Right ventricle myocardium superior (tissue), 1 donor: ENCODE data around the gene TCF7L2. TPM values are rescaled to one million over a fixed set of nuclear protein-coding genes. Genes with fewer than 3 reads are reported as not detected.
A peak's percentile ranks its signal among the peaks of the same experiment; 100 is the strongest.
"Not testable (repeated sequence)": the region's sequence is repeated elsewhere in the genome, so short reads cannot be mapped to it uniquely, and the experiment has no call there.

Experiments
- ATAC-seq: fragments of 200-7000 bp; cut with Tn5 transposase; one replicate; pipeline ENCODE4 v1.9.1; 2020; ENCODE audit warnings: mild to moderate bottlenecking; ENCODE audit not compliant: poor library complexity
- DNase-seq: peaks from one replicate; pipeline ENCODE4 v3.0.0-alpha.2; 2020
- intact Hi-C: fragments of 100-400 bp; cut with DNase I; formaldehyde crosslinking; loops from one replicate; pipeline ENCODE4 v1.11.2; 2022
- total RNA-seq: library from RNA; stranded (reverse); fragmentation: NEBNext Ultra II Directional; extraction: Animal tissue kit (Norgen Biotek cat#: 25700); gene quantifications from one replicate; pipeline ENCODE4 v1.2.1, GENCODE V29; 2021
- donor health status: DM: no; HTN: yes; CAD: no; lungs with severe emphysema.

TCF7L2 gene
- total RNA-seq, 1 donor from 2014 or later: 9.4 TPM

DNA sequence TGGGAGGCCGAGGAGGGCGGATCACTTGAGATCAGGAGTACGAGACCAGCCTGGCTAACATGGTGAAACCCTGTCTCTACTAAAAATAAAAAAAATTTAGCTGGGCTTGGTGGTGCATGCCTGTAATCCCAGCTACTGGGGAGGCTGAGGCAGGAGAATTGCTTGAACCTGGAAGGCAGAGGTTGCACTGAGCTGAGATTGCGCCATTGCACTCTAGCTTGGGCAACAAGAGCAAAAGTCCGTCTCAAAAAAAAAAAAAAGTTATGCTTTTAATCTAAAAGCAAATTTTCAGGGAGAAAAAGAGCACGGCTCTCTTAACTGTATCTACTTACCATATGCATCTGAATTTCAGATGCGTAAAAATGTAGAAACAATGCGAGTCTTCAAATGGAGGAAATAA, 116.1 kb downstream of the TCF7L2 start:
- intact Hi-C loops, ATAC-seq, DNase-seq: not testable (repeated sequence)

DNA sequence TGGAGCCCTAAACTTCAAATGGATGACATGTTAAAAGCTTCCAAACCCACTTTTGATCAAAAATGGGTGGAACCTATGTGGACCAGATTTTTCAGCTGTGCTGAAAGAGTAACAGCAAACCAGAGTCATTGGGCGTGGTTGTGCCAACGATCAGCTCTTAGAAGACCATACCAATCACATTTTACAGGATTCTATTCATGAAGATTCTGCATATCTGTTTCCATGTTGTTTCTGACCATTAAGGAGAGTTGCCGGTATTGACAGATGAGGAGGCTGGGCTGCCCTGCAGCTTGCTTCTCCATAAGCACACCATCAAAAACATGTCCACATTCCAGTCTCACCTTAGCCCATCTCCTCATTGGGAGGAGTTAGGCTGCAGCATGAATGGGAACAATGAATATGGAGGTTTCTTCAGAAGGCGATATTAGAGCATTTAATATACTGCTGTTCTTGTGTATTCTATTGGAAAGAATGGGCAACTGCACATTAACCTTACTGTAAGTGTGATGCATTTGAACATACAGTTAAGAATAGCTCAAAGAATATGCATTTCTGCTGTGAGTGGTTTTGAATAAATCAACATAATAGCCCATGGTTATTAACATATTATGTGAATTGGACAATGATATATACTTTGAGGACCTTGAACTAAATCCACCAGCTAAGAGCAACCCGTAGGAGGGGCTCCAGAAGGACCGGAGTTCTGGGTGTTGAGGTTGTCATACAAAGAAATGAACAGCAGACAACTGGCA, 116.7 kb downstream of the TCF7L2 start:
- DNase-seq (no peak), ATAC-seq (no peak)
- intact Hi-C loops: no loop called here

DNA sequence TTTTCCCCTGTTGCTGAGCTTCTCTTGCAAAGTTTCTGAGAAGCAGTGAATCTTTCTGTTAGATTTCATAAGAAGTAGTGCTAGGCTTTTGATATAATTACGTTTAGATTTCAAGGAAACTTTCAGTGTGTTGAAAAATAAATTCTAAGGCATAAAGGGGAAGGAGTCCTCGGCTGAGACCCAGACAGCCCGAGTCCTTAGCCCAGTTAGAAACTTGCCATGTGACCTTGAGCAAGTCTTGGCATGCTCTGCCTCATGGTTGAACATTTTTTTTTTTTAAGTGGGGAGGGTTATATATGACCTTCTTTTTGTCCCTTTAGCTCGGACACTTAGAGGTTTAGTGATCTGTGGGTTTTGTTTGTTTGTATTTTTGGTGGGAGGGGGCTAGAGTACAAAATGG, 117.5 kb downstream of the TCF7L2 start:
- ATAC-seq: peak; percentile 34
- intact Hi-C loops: no loop called here
- no peak for DNase-seq

DNA sequence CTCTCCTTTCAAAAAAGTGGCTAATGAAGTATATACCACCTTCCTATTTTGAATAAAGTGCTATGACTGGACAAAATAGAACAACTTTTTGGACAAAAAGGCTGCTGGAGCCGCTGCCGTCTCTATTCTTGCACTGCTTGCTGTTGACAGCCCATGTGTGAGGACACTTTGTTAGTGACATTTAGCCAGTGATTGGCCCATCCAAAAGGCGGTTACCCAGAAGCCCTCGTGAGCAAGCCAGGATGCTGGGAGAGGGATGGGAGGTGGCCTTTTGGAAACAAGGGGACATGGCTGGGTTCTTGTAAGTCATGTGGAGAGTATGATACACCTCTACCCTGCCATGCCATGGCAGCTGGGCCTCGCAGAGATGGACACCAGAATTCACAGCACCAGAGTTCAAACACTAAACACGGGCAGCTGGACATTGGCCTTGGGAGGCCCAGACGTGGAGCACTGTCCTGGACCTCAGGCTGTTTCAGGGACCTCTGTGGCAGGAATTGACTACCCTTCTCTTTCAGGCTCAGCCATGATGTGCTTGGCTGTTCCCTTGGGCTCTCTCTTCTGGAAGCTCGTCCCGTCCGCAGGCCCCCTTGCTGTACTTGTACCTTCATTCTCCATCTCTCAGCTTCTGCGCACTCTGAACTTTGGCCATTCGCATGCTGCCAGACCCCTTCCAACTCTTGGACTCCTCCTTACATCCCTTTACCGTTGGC, 118.3 kb downstream of the TCF7L2 start:
- intact Hi-C loops: no loop called here
- DNase-seq: no peak
- ATAC-seq: peak; percentile 52

DNA sequence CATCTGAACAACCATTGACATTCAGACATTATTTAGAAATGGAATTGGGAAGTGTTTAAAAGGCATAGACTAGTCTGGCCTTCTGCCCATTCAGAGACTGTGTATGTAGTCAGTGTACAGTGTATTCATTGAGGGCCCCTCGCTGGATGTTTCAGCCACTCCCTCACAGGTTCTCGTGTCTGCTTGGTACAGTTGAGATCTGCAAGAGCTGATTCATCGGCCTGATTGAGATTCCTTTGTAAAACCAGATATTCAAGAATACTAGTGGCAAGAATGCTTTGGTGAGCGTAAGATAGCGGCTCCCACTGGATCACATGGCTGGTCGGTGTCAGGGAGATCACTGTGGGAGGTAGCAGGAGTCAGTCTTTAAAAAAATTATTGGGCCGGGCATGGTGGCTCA, 119.5 kb downstream of the TCF7L2 start:
- no peak for ATAC-seq
- intact Hi-C loops: no loop called here
- no peak for DNase-seq

DNA sequence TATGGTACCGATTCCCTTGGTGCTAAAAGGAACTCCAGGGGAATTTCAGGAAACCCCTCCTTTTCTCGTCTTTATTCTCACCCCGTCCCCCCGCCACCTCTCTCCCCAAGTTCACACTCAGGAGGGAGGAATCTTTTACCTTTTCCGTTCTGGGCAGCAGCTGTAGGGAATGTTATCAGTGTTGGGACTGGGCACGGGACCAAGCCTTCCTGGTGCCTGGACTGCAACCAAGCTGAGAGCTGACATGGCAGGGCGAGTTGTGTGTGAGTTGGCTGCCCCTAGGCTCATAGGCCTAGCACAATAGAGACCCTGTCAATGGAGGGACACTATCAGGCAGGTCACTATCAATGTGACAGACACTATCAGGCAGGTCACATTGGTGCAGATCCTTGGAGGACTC, 121.4 kb downstream of the TCF7L2 start:
- ATAC-seq: peak; percentile 89
- DNase-seq: peak; percentile 84
- intact Hi-C loops: no loop called here

DNA sequence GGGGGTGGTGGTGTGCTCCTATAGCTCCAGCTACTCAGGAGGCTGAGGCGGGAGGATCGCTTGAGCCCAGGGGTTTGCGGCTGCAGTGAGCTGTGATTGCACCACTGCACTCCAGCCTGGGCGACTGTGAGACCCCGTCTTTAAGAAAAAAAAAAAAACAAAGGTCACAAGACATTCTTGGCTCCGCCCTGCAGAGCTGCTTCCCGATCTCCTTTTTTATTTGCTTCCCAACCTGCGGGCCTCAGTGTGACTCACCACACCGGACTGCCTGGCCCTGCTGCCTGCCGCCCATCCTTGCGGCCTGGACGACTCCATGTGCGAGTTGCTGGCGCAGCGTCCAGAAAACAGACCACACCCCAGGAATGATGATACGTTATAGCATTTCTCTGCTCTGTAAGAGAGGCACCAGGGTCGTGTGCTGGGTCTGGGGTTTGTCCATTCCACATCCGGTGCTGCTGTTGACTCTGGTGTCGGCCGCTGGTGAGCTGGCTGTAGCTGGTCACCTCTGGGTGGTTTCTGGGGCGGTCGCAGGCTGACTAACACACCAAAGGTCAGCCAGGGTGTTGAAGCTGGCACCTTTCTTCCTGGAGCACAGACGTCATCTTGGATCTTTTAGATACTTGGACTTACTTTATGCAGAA, 123.6 kb downstream of the TCF7L2 start:
- DNase-seq (peak; percentile 68), ATAC-seq (peak; percentile 63)
- intact Hi-C loops: no loop called here

DNA sequence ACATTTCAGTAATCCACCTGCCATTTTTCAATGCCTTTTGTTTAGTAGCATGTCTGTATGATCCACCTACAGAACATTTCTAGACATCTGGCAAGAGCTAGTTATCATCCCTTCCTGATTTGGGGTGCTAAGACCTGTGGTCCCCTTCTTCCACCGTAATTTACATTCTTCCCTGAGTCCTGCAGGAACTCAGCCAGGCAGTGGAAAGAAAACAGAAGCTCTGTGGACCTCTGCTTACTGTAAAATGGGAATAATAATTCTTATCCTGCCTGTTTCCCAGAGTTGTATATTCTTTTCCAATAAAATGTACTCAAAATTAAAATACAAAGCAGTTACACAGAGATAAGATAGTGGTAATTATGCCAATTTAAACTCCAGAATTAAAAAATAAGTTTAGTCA, 126.9 kb downstream of the TCF7L2 start:
- intact Hi-C loops: no loop called here
- DNase-seq: no peak
- ATAC-seq: no peak

DNA sequence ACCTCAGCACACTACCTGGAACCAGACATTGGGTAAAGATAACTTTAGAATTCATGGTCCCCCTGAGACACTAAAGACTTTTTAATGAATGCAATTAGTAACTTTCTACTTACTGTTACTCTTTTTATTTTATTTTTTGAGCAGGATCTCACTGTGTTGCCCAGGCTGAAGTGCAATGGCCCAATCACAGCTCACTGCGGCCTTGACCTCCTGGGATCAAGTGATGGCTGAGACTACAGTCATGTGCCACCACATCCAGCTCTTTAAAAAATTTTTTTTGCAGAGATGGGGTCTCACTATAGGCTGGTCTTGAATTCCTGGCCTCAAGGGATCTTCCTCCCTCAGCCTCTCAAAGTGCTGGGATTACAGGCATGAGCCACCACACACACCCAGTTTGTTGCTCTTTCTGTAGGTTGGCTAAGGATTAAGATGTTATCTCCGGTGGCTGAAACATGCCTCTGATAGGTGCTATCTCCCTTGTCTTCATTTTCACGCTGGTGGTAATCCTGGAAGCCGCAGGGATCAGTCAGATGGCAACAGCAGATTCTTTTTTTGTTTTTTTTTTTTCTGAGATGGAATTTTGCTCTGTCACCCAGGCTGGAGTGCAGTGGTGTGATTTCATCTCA, 128.3 kb downstream of the TCF7L2 start:
- DNase-seq (no peak), ATAC-seq (no peak)
- intact Hi-C loops: no loop called here

DNA sequence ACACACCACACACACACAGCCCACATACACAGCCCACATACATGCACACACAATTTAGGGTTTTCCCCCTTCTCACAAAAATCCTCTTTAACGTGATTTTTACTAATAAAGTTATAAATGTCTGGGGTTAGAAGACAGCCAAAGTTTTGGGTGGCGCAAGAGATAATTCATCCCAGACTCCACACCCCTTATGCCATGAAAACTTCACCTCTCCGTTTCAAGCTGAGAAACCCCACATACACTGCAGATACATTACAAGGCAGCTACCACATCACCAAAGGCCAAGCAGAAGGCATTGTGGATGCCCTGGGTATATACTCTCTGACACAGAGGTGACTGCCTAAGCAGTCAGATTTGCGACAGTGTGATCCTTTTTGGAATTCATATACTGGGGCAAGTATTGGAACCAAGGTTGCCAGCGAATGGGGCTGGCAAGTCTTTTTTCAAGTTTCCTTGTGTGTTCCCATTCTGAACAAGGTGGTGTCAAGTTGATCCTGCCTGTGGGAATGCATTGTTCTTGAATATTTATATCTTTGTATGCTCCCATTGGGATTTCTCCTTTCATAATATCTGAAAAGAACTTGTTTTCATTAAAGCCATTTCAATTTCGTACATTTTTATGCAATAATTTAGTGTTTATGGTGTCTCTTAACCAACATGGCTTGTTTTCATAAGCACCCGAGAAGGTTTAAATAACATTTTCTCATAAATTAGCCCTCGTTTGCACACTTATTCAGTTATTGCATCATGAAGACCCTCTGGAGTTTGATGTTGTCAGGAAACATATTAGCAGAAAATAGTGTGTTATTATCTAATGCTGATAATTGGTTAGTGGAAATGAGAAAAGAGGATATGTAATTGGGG, 130.2 kb downstream of the TCF7L2 start:
- no peak for DNase-seq
- no peak for ATAC-seq
- intact Hi-C loops: no loop called here

DNA sequence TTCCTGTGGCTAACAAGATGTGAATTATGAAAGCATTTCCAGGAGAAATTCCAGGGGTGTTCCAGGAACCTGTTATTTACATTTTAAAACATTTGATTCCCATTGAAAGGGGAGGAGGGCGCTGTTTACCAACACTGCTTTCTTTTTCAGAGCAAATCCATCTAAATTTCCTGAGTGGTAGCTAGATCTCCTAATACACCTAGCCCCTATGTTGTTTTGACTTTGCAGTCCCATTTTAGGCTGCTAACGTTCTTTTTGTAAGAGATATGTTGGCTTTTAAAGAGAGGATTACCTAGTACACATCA, 130.8 kb downstream of the TCF7L2 start:
- intact Hi-C loops: no loop called here
- DNase-seq: no peak
- ATAC-seq: no peak

DNA sequence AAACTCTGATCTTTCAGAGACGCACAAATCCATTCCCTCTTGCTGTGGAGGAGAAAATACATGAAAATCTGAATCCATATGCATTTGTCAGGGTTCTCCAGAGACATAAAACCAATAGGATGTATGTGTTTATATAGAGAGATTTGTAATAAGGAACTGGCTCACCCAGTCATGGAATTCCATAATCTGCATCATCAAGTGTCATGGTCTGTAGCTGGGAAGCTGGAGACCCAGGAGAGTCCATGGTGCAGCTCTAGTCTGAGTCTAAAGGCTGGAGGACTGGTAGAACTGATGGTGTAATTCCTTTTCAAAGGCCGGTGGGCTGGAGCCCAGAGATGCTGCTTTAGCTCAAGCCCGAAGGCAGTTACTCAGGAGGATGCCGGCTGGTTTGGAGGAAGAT, 134.0 kb downstream of the TCF7L2 start:
- intact Hi-C loops: no loop called here
- ATAC-seq: no peak
- no peak for DNase-seq

DNA sequence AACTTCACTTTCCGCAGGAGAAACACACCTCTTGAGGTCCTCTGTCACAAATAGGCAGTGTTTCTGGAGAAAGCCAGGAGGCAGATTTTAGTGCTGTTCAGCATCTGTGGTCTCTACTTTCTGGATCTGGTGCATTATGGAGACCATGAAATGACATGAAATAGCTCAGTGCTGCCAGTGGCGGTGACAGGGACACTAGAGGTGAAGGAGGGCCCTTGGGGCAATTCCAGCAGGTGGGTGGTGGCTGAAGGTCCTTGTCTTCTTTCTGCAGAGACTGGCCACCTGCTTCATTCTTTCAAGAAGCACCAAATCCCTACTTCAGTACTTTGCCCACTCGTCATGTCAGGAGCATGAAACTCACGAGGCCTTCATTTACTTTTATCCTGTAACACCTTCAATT, 135.7 kb downstream of the TCF7L2 start:
- intact Hi-C loops: no loop called here
- no peak for ATAC-seq
- DNase-seq: no peak

DNA sequence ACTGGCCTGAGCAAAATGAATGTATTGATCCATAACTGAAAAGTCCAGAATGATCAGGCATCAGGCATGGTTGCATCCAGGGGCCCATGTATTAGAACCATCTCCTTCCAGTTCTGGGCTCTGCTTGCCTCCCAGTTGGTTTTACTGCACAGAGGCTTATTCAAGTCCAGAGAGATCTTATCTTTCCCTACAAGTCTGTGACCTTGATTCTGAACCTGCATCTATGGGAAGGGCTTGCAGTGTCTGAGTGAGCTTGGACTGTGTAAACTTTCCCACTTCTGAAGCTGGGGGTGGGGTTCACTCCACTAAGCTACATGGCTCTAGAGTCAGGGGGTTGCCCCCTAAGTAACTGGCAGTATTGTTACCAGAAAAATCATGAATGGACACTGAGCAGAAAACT, 136.2 kb downstream of the TCF7L2 start:
- DNase-seq (no peak), ATAC-seq (no peak)
- intact Hi-C loops: no loop called here

DNA sequence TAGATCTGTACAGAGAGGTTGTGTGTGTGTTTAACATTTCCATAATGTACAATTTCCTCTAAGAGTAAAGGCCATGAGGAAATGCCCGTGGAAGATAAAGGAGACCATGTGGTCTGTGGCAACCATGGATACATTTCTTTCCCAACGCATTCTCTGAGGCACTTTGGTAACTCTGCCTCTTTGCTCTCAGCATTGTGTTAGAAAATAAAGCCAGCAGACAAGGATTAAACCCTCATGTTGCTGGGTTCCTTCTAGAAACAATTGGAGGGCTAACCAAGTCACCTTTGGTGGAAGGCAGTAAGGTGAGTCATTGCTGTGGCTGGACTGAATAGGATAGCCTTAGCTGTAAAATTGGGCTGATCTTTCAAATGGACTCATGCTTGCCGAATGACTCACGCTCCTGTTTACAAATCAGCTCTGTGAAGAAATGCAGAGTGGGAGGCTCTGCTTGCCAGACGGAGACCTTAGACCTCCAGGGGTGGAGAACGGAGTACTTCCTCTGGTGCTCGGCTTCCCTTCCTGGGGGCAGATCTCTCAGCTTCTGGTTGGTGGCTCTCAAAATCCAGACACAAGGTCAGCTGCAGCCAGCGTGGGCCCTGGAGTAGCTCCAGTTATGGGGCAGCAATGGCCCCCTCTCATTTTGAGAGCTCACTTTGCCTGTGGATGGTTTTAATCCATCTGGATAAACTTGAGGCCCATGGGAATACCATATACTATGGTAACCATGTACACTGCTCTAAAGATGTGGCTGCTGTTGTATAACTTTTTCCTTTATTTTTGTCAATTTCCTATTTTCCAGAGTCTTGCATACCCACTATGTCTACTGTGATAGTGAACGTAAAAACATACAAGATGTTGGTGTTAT, 137.3 kb downstream of the TCF7L2 start:
- ATAC-seq (peak; percentile 84), DNase-seq (no peak)
- intact Hi-C loops: no loop called here

DNA sequence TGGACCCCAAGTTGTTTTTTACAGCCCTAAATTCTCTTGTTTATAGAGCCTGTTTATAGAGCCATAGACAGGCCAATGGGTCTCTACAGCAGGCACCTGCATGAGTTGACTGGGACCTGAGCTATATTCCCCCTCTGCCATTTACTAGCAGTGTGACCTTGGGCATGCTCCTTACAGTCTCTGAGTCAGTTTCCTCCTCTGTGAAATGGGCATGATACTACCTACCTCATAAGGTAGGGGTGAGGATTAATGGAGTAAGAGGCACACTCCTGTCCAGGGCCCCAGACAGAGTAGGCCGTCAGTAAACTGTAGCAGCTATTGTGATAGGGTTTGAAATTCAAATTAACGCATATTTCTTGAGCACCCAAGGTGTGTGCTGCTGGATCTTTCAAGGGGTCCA, 138.1 kb downstream of the TCF7L2 start:
- ATAC-seq: no peak
- DNase-seq: no peak
- intact Hi-C loops: no loop called here

DNA sequence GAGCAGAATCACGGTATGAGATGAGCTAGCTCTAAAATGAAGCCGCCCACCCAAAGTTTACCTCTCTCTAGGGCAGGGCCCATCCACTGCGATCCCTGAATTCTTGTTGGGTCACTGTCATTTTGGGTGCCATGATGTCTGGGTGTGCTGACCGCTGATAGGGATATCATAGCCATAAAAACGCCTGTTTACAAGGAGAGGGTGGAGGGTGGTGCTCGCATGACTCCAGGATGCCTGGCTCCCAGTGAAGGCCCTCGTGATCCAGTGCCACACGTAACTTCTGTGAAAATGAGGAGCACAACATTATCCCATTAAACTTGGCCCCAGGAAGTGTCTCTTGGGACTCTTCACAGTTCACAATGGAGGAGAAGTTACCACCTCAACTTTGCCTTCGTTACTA, 139.5 kb downstream of the TCF7L2 start:
- intact Hi-C loops: no loop called here
- ATAC-seq (no peak), DNase-seq (no peak)

DNA sequence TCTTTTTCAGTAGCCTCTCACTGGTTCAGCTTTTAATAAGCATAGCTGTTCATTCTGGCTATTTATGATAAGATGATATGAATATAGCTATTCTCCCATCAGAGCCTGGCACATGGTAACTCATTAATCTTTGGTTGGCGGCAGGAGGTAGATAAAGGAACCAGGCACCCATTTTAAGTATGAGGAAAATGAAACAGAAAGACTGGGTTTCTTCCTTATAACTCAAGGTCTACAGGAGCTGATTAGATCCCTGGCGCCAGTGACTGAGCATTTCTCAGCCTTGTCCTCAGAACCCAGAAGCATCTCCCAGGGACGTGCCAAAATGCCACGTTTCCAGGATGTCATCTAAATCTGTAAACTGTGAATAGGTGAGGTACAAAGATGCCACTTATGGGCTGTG, 141.9 kb downstream of the TCF7L2 start:
- intact Hi-C loops: no loop called here
- DNase-seq (no peak), ATAC-seq (no peak)
